ENCODE measurements around the gene NRP2. TPM values are rescaled to one million over a fixed set of nuclear protein-coding genes. Genes with fewer than 3 reads are reported as not detected.

NRP2 gene
- total RNA-seq, 3 donors from 2014 or later, result 18.4 to 32.0 (median 23.9) TPM

DNA sequence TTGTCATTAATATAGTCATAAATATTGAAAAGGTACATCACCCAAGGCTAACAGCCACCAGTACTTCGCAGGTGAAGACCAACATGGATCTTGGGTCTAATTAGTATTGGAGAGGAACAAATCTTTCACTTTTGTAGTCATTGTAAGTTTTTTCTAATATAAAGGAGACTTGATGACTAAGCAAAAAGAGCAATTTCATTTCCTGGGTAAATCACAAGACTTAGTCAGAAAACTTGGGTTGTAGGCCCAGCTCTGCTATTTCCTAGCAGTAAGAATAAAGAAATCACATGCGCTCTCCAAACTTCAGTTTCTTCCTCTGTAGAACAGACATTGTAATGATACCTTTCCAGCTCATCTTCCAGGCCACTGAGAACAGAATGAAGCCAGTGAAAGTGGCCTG is 40.9 kb downstream of the NRP2 start:
- no peak for DNase-seq (ENCODE audit: low spot score in 2 of 2)
- Histone ChIP-seq H3K9me3 (no peaks in the 10 kb centered on the region), H3K4me1 (no peaks in the 10 kb centered on the region), H3K27me3 (no peaks in the 10 kb centered on the region), H3K4me3 (no peak overlapping the region), H3K27ac (no peak overlapping the region), H3K36me3 (no peaks in the 10 kb centered on the region)
- intact Hi-C loops (cut with DNase I; ENCODE audit: low total_unique reads), result no loop called here
- no peak for TF ChIP-seq POLR2A (IDR thresholded peaks at IDR 0.05)
- TF ChIP-seq POLR2AphosphoS5 (IDR thresholded peaks at IDR 0.05), result no peak
- TF ChIP-seq, protein P1, sequence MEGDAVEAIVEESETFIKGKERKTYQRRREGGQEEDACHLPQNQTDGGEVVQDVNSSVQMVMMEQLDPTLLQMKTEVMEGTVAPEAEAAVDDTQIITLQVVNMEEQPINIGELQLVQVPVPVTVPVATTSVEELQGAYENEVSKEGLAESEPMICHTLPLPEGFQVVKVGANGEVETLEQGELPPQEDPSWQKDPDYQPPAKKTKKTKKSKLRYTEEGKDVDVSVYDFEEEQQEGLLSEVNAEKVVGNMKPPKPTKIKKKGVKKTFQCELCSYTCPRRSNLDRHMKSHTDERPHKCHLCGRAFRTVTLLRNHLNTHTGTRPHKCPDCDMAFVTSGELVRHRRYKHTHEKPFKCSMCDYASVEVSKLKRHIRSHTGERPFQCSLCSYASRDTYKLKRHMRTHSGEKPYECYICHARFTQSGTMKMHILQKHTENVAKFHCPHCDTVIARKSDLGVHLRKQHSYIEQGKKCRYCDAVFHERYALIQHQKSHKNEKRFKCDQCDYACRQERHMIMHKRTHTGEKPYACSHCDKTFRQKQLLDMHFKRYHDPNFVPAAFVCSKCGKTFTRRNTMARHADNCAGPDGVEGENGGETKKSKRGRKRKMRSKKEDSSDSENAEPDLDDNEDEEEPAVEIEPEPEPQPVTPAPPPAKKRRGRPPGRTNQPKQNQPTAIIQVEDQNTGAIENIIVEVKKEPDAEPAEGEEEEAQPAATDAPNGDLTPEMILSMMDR (IDR thresholded peaks at IDR 0.05), result no peak

DNA sequence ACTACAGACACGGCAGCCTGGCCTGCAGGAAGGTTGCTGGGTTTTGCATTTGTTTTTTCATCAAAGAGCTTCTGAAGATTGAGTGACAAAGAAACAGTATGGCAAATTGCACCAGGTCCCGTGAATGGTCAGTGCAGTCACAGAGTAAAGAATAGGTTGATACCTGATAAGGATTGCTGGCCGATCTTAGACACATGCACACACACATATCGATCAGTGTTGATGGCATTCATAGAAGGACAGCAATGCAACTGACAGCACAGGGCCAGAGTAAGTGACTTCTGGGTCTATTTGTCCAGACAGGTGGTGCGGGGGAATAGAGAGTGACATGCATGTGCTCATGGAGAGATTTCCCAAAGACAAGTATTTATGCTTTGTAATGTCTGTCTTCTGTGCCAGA is 42.8 kb downstream of the NRP2 start:
- Histone ChIP-seq H3K36me3 (no peaks in the 10 kb centered on the region), H3K4me3 (no peak overlapping the region), H3K27me3 (no peaks in the 10 kb centered on the region), H3K4me1 (no peaks in the 10 kb centered on the region), H3K27ac (no peak overlapping the region), H3K9me3 (no peaks in the 10 kb centered on the region)
- intact Hi-C loops (cut with DNase I; ENCODE audit: low total_unique reads), result no loop called here
- TF ChIP-seq POLR2AphosphoS5 (IDR thresholded peaks at IDR 0.05), result no peak
- TF ChIP-seq POLR2A (IDR thresholded peaks at IDR 0.05), result no peak
- TF ChIP-seq, protein P1 (IDR thresholded peaks at IDR 0.05), result no peak
- DNase-seq (ENCODE audit: low spot score in 2 of 2), result no peak

DNA sequence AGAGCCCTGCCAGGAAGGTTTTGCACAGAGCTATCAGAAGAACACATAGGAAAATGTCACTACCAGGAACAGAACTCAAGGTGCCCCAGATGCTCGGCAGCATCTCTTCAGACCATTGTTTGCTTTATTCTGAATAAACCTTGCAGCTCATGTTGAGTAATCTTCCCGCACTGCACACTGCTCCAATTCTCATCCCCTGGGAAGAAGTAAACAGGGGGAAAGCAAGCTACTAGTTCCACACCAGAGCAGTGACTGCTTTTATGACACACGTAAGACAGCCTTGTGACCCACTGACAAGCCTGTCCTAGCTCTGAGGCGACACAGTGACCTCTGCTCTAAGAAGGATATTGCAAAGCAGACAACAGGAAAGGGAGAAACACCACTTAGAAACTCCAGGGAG is 44.2 kb downstream of the NRP2 start:
- no peaks in the 10 kb centered on the region for H3K9me3 ChIP-seq
- intact Hi-C loops (cut with DNase I; ENCODE audit: low total_unique reads), result no loop called here
- no peaks in the 10 kb centered on the region for H3K36me3 ChIP-seq
- no peaks in the 10 kb centered on the region for H3K27me3 ChIP-seq
- TF ChIP-seq POLR2A (IDR thresholded peaks at IDR 0.05), result no peak
- DNase-seq (ENCODE audit: low spot score in 2 of 2), result no peak
- H3K4me1 ChIP-seq, result no peaks in the 10 kb centered on the region
- no peak overlapping the region for H3K4me3 ChIP-seq
- H3K27ac ChIP-seq, result no peak overlapping the region

DNA sequence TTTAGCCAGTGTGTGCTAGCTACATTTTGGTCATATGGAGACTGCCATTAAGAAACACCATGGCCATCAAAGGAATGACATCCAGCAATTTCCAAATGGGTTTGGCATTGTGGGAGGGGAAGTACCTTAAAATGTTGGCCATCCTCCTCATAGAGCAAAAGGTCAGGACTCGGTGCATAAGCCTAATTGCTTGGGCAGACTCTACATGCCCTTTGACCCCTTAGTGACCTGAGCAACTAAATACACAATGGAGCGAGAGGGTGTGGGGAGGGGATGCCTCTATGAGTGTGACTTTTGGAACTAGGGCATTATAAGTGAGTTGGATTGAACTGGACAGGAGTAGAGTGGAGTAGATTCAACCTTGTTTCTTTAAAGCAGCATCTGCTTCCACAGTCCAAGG is 44.9 kb downstream of the NRP2 start:
- Histone ChIP-seq H3K9me3 (no peaks in the 10 kb centered on the region), H3K27me3 (no peaks in the 10 kb centered on the region), H3K36me3 (no peaks in the 10 kb centered on the region), H3K4me3 (no peak overlapping the region), H3K4me1 (no peaks in the 10 kb centered on the region), H3K27ac (no peak overlapping the region)
- DNase-seq (ENCODE audit: low spot score in 2 of 2), result no peak
- TF ChIP-seq POLR2A (IDR thresholded peaks at IDR 0.05), result no peak
- no peak for TF ChIP-seq POLR2AphosphoS5 (IDR thresholded peaks at IDR 0.05)
- TF ChIP-seq, protein P1 (IDR thresholded peaks at IDR 0.05), result no peak
- intact Hi-C loops (cut with DNase I; ENCODE audit: low total_unique reads), result no loop called here

DNA sequence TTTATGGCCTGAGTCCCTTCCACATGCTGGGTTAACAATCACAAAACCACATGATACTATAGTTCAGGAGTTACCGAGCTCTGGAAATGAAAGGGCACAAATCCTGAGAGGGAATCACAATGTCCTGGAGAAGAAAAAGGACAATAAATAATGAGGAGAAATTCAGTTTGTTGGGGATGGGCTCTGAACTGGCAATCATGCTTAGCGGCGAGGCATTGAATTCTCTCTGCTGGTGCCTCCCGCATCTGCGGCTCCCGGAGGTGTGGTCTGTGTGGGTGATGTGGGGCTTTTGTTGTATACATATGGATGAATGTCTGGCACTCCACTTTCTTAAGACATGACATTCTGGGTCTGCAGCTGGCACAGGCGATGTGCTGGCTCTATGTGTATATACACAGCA is 46.1 kb downstream of the NRP2 start:
- Histone ChIP-seq H3K36me3 (no peaks in the 10 kb centered on the region), H3K9me3 (no peaks in the 10 kb centered on the region), H3K4me3 (no peak overlapping the region), H3K27me3 (no peaks in the 10 kb centered on the region), H3K27ac (no peak overlapping the region), H3K4me1 (no peaks in the 10 kb centered on the region)
- no peak for DNase-seq (ENCODE audit: low spot score in 2 of 2)
- intact Hi-C loops (cut with DNase I; ENCODE audit: low total_unique reads), result no loop called here
- TF ChIP-seq, protein P1 (IDR thresholded peaks at IDR 0.05), result no peak
- TF ChIP-seq POLR2AphosphoS5 (IDR thresholded peaks at IDR 0.05) (no peak), POLR2A (IDR thresholded peaks at IDR 0.05) (no peak)

DNA sequence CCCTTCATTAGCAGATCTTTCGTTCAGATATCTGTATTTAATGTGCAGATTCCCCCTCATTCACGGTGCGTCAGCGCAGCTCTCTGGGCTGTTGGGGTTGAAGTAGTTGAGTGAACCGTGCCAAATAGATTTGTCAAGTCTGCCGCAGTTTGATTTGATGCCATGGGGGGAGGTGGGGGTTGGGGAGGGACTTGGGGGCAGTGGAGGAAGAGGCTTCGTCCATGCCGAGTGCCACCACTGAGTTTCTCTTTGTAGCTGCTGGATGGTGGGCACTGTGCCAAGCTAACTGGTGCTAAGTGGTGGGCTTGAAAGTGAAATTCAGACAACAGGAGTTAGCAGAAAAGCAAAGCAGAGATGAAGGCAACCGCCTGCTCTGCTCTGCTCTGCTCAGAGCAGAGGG is 47.9 kb downstream of the NRP2 start:
- intact Hi-C loops (cut with DNase I; ENCODE audit: low total_unique reads), result loop anchor here (1.0 kb wide), 1 partner anchor 36 kb away; no protein-coding TSS in a partner anchor
- Histone ChIP-seq H3K4me3 (no peak overlapping the region), H3K36me3 (no peaks in the 10 kb centered on the region), H3K27ac (no peak overlapping the region), H3K4me1 (peaks cover 0 to 13% of the 10 kb centered on the region in 2 donors), H3K27me3 (no peaks in the 10 kb centered on the region), H3K9me3 (no peaks in the 10 kb centered on the region)
- TF ChIP-seq POLR2A (IDR thresholded peaks at IDR 0.05) (no peak), POLR2AphosphoS5 (IDR thresholded peaks at IDR 0.05) (no peak)
- DNase-seq (ENCODE audit: low spot score in 2 of 2), result no peak
